Measurements from ENCODE around the gene NAB2.

DNA sequence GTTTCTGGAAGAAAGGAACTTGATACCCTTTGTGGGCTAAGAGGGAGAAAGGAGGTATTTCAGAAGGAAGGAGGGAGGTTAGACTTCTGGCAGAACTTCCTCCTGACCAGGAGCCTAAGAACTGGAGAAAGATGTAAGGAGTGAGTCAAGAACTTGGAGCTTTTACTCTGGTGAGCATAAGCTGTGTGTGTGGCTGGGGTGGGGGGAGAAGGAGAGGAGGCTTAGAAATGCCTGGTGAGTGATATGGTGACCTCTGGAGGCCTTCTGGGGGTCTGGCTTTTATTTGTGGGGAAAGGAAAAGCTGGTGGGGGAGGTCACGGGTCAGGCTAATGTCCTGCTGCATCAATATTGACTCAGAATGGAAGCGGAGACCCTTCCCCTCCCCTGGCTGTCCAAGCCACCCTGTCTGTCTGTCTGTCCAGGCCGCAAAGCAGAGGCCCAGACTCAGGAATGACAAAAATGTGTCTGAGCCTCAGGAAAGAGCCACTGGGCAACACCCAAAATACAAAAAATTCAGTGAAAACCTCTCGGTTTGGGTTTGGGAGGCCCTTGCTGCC is 44.2 kb downstream of the NAB2 start:
- TF ChIP-seq TAF1 (IDR thresholded peaks at IDR 0.05; ENCODE audit: low read depth) (no peak), RAD21 (IDR thresholded peaks at IDR 0.05; ENCODE audit: low read depth) (no peak), FOXM1 (IDR thresholded peaks at IDR 0.05; ENCODE audit: borderline replicate concordance, low read depth) (no peak), EGR1 (IDR thresholded peaks at IDR 0.05) (no peak), CREB1 (IDR thresholded peaks at IDR 0.05; ENCODE audit: low read depth) (no peak), ZBTB7A (IDR thresholded peaks at IDR 0.05; ENCODE audit: low read depth) (no peak), EP300 (IDR thresholded peaks at IDR 0.05; ENCODE audit: borderline replicate concordance) (no peak), YY1 (IDR thresholded peaks at IDR 0.05; ENCODE audit: low read depth) (no peak)
- TF ChIP-seq, protein P1, sequence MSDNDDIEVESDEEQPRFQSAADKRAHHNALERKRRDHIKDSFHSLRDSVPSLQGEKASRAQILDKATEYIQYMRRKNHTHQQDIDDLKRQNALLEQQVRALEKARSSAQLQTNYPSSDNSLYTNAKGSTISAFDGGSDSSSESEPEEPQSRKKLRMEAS (IDR thresholded peaks at IDR 0.05): no peak

Data from Ishikawa (cell line).